Stomach (tissue), 9 donors: ENCODE measurements around the gene MBP. TPM values are rescaled to one million over a fixed set of nuclear protein-coding genes. Genes with fewer than 3 reads are reported as not detected.

Experiments
- DNase-seq, 2 donors: peaks; one replicate each; pipeline versions ENCODE4 v3.0.0 to v3.0.0-alpha.2; 2013 to 2019
- H3K27ac ChIP-seq, 5 donors: fragments of 200-600 bp in 4 of 5; sonication (generic) in 4 of 5; one replicate each; pipeline ENCODE4 v1.5.1; 2013 to 2019; ENCODE audit warnings: mild to moderate bottlenecking in 1 of 5, moderate library complexity in 1 of 5
- H3K27me3 ChIP-seq, 3 donors: fragments of 200-600 bp; sonication (generic); one replicate each; pipeline ENCODE4 v1.5.1; 2017 to 2019; ENCODE audit warnings: mixed run types in 1 of 3
- H3K36me3 ChIP-seq, 4 donors: fragments of 200-600 bp; sonication (generic); 1 replicate in 3 of 4; 2 replicates in 1 of 4; pipeline ENCODE4 v1.5.1; 2016 to 2019
- H3K4me1 ChIP-seq, 4 donors: fragments of 200-600 bp; sonication (generic); one replicate each; pipeline ENCODE4 v1.5.1; 2016 to 2019
- H3K4me3 ChIP-seq, 4 donors: fragments of 200-600 bp; sonication (generic) in 3 of 4; one replicate each; pipeline ENCODE4 v1.5.1; 2016 to 2019; ENCODE audit warnings: mild to moderate bottlenecking in 1 of 4
- H3K9me3 ChIP-seq, 4 donors: fragments of 200-600 bp; sonication (generic); one replicate each; pipeline ENCODE4 v1.5.1; 2016 to 2019
- EP300 ChIP-seq: sonication (generic); formaldehyde crosslinking; IDR thresholded peaks from one replicate; pipeline ENCODE4 v1.6.1; 2017; ENCODE audit warnings: antibody characterized with exemption
- POLR2A ChIP-seq, 4 donors: fragments of 450-650 bp; IDR thresholded peaks; one replicate each; pipeline ENCODE4 v1.6.1; 2016; ENCODE audit warnings: antibody characterized with exemption in 4 of 4, control low read depth in 2 of 4, mild to moderate bottlenecking in 1 of 4, moderate library complexity in 1 of 4
- POLR2AphosphoS5 ChIP-seq, 3 donors: sonication (generic); formaldehyde crosslinking; IDR thresholded peaks; one replicate each; pipeline ENCODE4 v1.6.1; 2016; ENCODE audit warnings: antibody characterized with exemption in 3 of 3
- whole genome bisulfite sequencing, 5 donors: extraction: QIAGEN DNeasy Blood & Tissue Kit in 3 of 5; methylation state at CpG; one replicate each; pipeline versions ENCODE4 v1.1.5 to v1.1.7; 2013 to 2018; 5-methylcytosine and 5-hydroxymethylcytosine counted together
- intact Hi-C: fragments of 100-400 bp; cut with DNase I; formaldehyde crosslinking; loops from one replicate; pipeline ENCODE4 v1.15.1; 2023; ENCODE audit warnings: low total_unique reads
- polyA plus RNA-seq, 3 donors: library from polyadenylated mRNA; stranded (reverse); fragments of 200-250 nt; gene quantifications; one replicate each; pipeline ENCODE4 v1.2.3, GENCODE V29; 2013
- total RNA-seq, 5 donors: library from RNA; depleted of rRNA; stranded (reverse); fragments of >200 nt; gene quantifications; one replicate each; pipeline versions ENCODE4 v1.1.0 to v1.2.3, GENCODE V29; 2014 to 2016
- TF ChIP-seq, protein P1 (sequence below), 7 experiments: fragments of 450-650 bp in 4 of 7; fragments of 200-600 bp in 3 of 7; sonication (generic) in 3 of 7; IDR thresholded peaks; one replicate each; pipeline ENCODE4 v1.5.1; 2016 to 2019; ENCODE audit warnings: antibody characterized with exemption in 7 of 7, control low read depth in 2 of 7, mild to moderate bottlenecking in 1 of 7
- donor health status: healthy with polysubstance abuse.
- donor health status: Bipolar disorder and iron deficiency.
- donor health status: healthy.

The MBP gene
- total and polyA plus RNA-seq, 8 donors, result 7.9 to 407 (median 33.3) TPM

DNA sequence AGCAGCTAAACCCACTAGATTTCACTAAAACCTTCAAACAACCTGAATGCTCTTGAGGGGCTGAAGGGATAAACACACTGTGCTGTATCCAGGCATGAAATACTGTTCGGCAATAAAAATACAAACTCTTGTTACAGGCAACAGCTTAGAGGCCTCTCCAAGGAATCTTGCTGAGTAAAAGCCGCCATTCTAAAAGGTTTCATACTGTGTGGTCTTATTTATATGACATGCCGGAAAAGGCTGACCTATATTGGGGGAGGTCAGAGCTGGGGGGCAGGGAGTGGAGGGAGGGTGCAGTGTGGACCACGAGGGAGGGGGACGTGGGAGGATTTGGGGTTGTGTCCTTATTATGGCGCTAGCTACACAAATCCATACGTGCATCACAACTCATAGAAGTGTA is 136.2 kb downstream of the MBP start:
- peaks cover 0 to 10% (median 3%) of the 10 kb centered on the region in 4 donors for H3K4me1 ChIP-seq
- TF ChIP-seq POLR2AphosphoS5 (IDR thresholded peaks at IDR 0.05), result no peak
- TF ChIP-seq EP300, result no peak
- no peak for TF ChIP-seq POLR2A (IDR thresholded peaks at IDR 0.05)
- TF ChIP-seq, protein P1, sequence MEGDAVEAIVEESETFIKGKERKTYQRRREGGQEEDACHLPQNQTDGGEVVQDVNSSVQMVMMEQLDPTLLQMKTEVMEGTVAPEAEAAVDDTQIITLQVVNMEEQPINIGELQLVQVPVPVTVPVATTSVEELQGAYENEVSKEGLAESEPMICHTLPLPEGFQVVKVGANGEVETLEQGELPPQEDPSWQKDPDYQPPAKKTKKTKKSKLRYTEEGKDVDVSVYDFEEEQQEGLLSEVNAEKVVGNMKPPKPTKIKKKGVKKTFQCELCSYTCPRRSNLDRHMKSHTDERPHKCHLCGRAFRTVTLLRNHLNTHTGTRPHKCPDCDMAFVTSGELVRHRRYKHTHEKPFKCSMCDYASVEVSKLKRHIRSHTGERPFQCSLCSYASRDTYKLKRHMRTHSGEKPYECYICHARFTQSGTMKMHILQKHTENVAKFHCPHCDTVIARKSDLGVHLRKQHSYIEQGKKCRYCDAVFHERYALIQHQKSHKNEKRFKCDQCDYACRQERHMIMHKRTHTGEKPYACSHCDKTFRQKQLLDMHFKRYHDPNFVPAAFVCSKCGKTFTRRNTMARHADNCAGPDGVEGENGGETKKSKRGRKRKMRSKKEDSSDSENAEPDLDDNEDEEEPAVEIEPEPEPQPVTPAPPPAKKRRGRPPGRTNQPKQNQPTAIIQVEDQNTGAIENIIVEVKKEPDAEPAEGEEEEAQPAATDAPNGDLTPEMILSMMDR (IDR thresholded peaks at IDR 0.05), result no peak
- no peak overlapping the region for H3K4me3 ChIP-seq
- no peaks in the 10 kb centered on the region for H3K27me3 ChIP-seq
- H3K36me3 ChIP-seq, result no peaks in the 10 kb centered on the region
- intact Hi-C loops, result loop anchor here (5.0 kb wide), 1 partner anchor 216 kb away; no protein-coding TSS in a partner anchor
- no peak for DNase-seq
- WGBS, 5 donors, result 60 to 86% (median 78%) methylated on average over 7 of the region's 7 CpGs
- H3K9me3 ChIP-seq, result no peaks in the 10 kb centered on the region
- H3K27ac ChIP-seq, result no peak overlapping the region

DNA sequence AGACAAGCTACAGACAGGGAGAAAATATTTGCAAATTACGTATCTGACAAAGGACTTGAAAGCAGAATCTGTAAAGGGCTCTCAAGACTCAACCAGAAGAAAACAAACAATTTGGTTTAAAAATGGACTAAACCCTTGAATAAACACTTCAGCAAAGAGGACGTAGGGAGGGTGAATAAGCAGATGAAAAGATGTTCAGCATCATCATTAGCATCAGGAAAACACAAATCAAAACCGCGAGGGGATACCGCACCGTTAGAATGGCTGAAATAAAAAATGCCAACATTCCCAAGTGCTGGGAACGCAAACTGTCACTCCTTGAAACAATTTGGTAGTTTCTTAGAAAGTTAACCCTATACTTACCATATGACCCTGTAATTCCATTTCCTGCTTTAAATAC is 136.7 kb downstream of the MBP start:
- H3K9me3 ChIP-seq, result no peaks in the 10 kb centered on the region
- TF ChIP-seq POLR2AphosphoS5 (IDR thresholded peaks at IDR 0.05) (no peak), EP300 (no peak), POLR2A (IDR thresholded peaks at IDR 0.05) (no peak)
- TF ChIP-seq, protein P1 (IDR thresholded peaks at IDR 0.05), result no peak
- WGBS, 5 donors, result 49 to 63% (median 54%) methylated on average over 7 of the region's 7 CpGs
- H3K27ac ChIP-seq, result no peak overlapping the region
- intact Hi-C loops, result loop anchor here (5.0 kb wide), 1 partner anchor 216 kb away; no protein-coding TSS in a partner anchor
- H3K27me3 ChIP-seq, result no peaks in the 10 kb centered on the region
- DNase-seq, result no peak
- peaks cover 0 to 7% (median 3%) of the 10 kb centered on the region in 4 donors for H3K4me1 ChIP-seq
- no peak overlapping the region for H3K4me3 ChIP-seq
- no peaks in the 10 kb centered on the region for H3K36me3 ChIP-seq

GRCh38 chr18:76994086-76994654 is 138.4 kb downstream of the MBP start:
- no peaks in the 10 kb centered on the region for H3K4me1 ChIP-seq
- DNase-seq, result no peak
- WGBS, 5 donors, result 72 to 85% (median 80%) methylated on average over 8 of the region's 8 CpGs
- H3K4me3 ChIP-seq, result no peak overlapping the region
- no peak for TF ChIP-seq POLR2AphosphoS5 (IDR thresholded peaks at IDR 0.05)
- TF ChIP-seq POLR2A (IDR thresholded peaks at IDR 0.05), result no peak
- no peak for TF ChIP-seq EP300
- TF ChIP-seq, protein P1 (IDR thresholded peaks at IDR 0.05), result no peak
- no peak overlapping the region for H3K27ac ChIP-seq
- H3K27me3 ChIP-seq, result no peaks in the 10 kb centered on the region
- no peaks in the 10 kb centered on the region for H3K9me3 ChIP-seq
- intact Hi-C loops, result no loop called here
- no peaks in the 10 kb centered on the region for H3K36me3 ChIP-seq

- H3K36me3 ChIP-seq, result no peaks in the 10 kb centered on the region
- no peaks in the 10 kb centered on the region for H3K9me3 ChIP-seq
- H3K4me1 ChIP-seq, result no peaks in the 10 kb centered on the region
- TF ChIP-seq, protein P1 (IDR thresholded peaks at IDR 0.05), result no peak
- TF ChIP-seq POLR2AphosphoS5 (IDR thresholded peaks at IDR 0.05) (no peak), EP300 (no peak), POLR2A (IDR thresholded peaks at IDR 0.05) (no peak)
- no peak overlapping the region for H3K27ac ChIP-seq
- H3K27me3 ChIP-seq, result no peaks in the 10 kb centered on the region
- H3K4me3 ChIP-seq, result no peak overlapping the region
- no peak for DNase-seq
- intact Hi-C loops, result no loop called here
- WGBS, 5 donors, result 91 to 94% (median 93%) methylated on average over 11 of the region's 11 CpGs
Measured at GRCh38 chr18:76993573-76993972, 139.0 kb downstream of the MBP start.
